ENCODE results near the gene ST3GAL5.

ST3GAL5 gene

GRCh38 chr2:85844486-85844885 lies 44.3 kb downstream of the ST3GAL5 start:
- ChIA-PET POLR2A (interaction anchor here (0.6 kb wide), 1 partner anchor 23 kb away, joined by 3 read pairs; no protein-coding TSS in a partner anchor), CTCF (interaction anchor here (1.0 to 3.4 kb wide), 5 partner anchors 9 to 235 kb away, joined by 3 to 16 read pairs (median 6); no protein-coding TSS in a partner anchor)
- TF ChIP-seq CTCF (IDR thresholded peaks at IDR 0.05; ENCODE audit: insufficient read depth, low read length, missing control alignments): no peak
- no peak overlapping the region for H3K4me3 ChIP-seq (ENCODE audit: low read depth, low read length)
- DNase-seq (ENCODE audit: low read depth, low spot score): no peak

GRCh38 chr2:85843543-85843942 lies 45.2 kb downstream of the ST3GAL5 start:
- TF ChIP-seq CTCF (IDR thresholded peaks at IDR 0.05; ENCODE audit: insufficient read depth, low read length, missing control alignments): peak; percentile 19
- ChIA-PET POLR2A (no interaction called here), CTCF (interaction anchor here (1.0 to 3.5 kb wide), 4 partner anchors 10 to 241 kb away, joined by 3 to 14 read pairs (median 4); no protein-coding TSS in a partner anchor)
- no peak overlapping the region for H3K4me3 ChIP-seq (ENCODE audit: low read depth, low read length)
- DNase-seq (ENCODE audit: low read depth, low spot score): no peak

GRCh38 chr2:85840091-85840490 lies 48.7 kb downstream of the ST3GAL5 start:
- CTCF ChIA-PET: interaction anchor here (0.6 to 3.3 kb wide), 4 partner anchors 12 to 239 kb away, joined by 3 to 42 read pairs (median 6); no protein-coding TSS in a partner anchor
- no peak overlapping the region for H3K4me3 ChIP-seq (ENCODE audit: low read depth, low read length)
- POLR2A ChIA-PET: no interaction called here
- TF ChIP-seq CTCF (IDR thresholded peaks at IDR 0.05; ENCODE audit: insufficient read depth, low read length, missing control alignments): no peak
- no peak for DNase-seq (ENCODE audit: low read depth, low spot score)

- TF ChIP-seq CTCF (IDR thresholded peaks at IDR 0.05; ENCODE audit: insufficient read depth, low read length, missing control alignments): no peak
- ChIA-PET POLR2A (no interaction called here), CTCF (interaction anchor here (0.6 to 3.3 kb wide), 4 partner anchors 11 to 239 kb away, joined by 3 to 42 read pairs (median 6); no protein-coding TSS in a partner anchor)
- no peak overlapping the region for H3K4me3 ChIP-seq (ENCODE audit: low read depth, low read length)
- DNase-seq (ENCODE audit: low read depth, low spot score): no peak
These were observed 49.3 kb downstream of the ST3GAL5 start for GRCh38 chr2:85839461-85839860.

GRCh38 chr2:85838641-85839040 lies 50.1 kb downstream of the ST3GAL5 start:
- CTCF ChIA-PET: interaction anchor here (2.3 to 3.3 kb wide), 2 partner anchors 10 to 241 kb away, joined by 20 to 42 read pairs; no protein-coding TSS in a partner anchor
- POLR2A ChIA-PET: no interaction called here
- H3K4me3 ChIP-seq (ENCODE audit: low read depth, low read length): no peak overlapping the region
- no peak for DNase-seq (ENCODE audit: low read depth, low spot score)
- no peak for TF ChIP-seq CTCF (IDR thresholded peaks at IDR 0.05; ENCODE audit: insufficient read depth, low read length, missing control alignments)

GRCh38 chr2:85838181-85838580 lies 50.6 kb downstream of the ST3GAL5 start:
- TF ChIP-seq CTCF (IDR thresholded peaks at IDR 0.05; ENCODE audit: insufficient read depth, low read length, missing control alignments): no peak
- no peak overlapping the region for H3K4me3 ChIP-seq (ENCODE audit: low read depth, low read length)
- POLR2A ChIA-PET: no interaction called here
- CTCF ChIA-PET: interaction anchor here (2.3 to 3.3 kb wide), 2 partner anchors 10 to 241 kb away, joined by 20 to 42 read pairs; no protein-coding TSS in a partner anchor
- no peak for DNase-seq (ENCODE audit: low read depth, low spot score)

Measured in AG04449 (cell line).